Osteoblast (primary cell): ENCODE measurements around the gene NOL9. TPM values are rescaled to one million over a fixed set of nuclear protein-coding genes. Genes with fewer than 3 reads are reported as not detected.

Experiments used
- DNase-seq: peaks from one replicate; pipeline ENCODE4 v3.0.0; 2011; ENCODE audit warnings: low spot score, mixed read lengths; ENCODE audit not compliant: insufficient read length; ENCODE audit errors: missing footprints
- H2AFZ ChIP-seq: 2 replicates; pipeline ENCODE4 v1.6.0; 2011; ENCODE audit warnings: mild to moderate bottlenecking, low read length
- H3K27ac ChIP-seq: 2 replicates; pipeline ENCODE4 v1.5.1; 2011; ENCODE audit warnings: mild to moderate bottlenecking, low read depth, low read length, moderate library complexity
- H3K27me3 ChIP-seq: 2 replicates; pipeline ENCODE4 v1.6.0; 2012; ENCODE audit warnings: mild to moderate bottlenecking, control low read depth, inconsistent platforms, low read length, moderate library complexity; ENCODE audit not compliant: insufficient read depth
- H3K36me3 ChIP-seq: 2 replicates; pipeline ENCODE4 v1.5.1; 2011; ENCODE audit warnings: mild to moderate bottlenecking, low read length, control low read depth, moderate library complexity; ENCODE audit not compliant: insufficient read depth
- H3K4me1 ChIP-seq: 2 replicates; pipeline ENCODE4 v1.5.1; 2011; ENCODE audit warnings: mild to moderate bottlenecking, low read length, control low read depth, moderate library complexity; ENCODE audit not compliant: insufficient read depth
- H3K4me2 ChIP-seq: 2 replicates; pipeline ENCODE4 v1.6.0; 2011; ENCODE audit warnings: mild to moderate bottlenecking, low read length; ENCODE audit not compliant: insufficient read depth
- H3K4me3 ChIP-seq: fragments of 200-600 bp; sonication (generic); 3 replicates; pipeline ENCODE4 v1.5.1; 2012; ENCODE audit warnings: mild to moderate bottlenecking, low read length, inconsistent platforms; ENCODE audit not compliant: insufficient read depth
- H3K79me2 ChIP-seq: 2 replicates; pipeline ENCODE4 v1.6.0; 2012; ENCODE audit warnings: mild to moderate bottlenecking, low read length, control low read depth, inconsistent platforms; ENCODE audit not compliant: insufficient read depth
- H3K9me3 ChIP-seq: 2 replicates; pipeline ENCODE4 v1.5.1; 2011; ENCODE audit warnings: low read depth, low read length, control low read depth
- H4K20me1 ChIP-seq: 2 replicates; pipeline ENCODE4 v1.6.0; 2012; ENCODE audit warnings: mild to moderate bottlenecking, low read length, control low read depth; ENCODE audit not compliant: insufficient read depth
- total RNA-seq: library from RNA; depleted of rRNA; stranded (reverse); fragments of >200 nt; gene quantifications from 2 replicates; pipeline ENCODE4 v1.2.3, GENCODE V29; 2012
- TF ChIP-seq, protein P1 (sequence below): IDR thresholded peaks from 2 replicates; pipeline ENCODE4 v1.5.1; 2011; ENCODE audit warnings: mild to moderate bottlenecking, low read depth, low read length, moderate library complexity; ENCODE audit errors: extremely low read depth

Gene NOL9
- total RNA-seq, result 31.1 and 32.1 TPM in 2 replicates

DNA sequence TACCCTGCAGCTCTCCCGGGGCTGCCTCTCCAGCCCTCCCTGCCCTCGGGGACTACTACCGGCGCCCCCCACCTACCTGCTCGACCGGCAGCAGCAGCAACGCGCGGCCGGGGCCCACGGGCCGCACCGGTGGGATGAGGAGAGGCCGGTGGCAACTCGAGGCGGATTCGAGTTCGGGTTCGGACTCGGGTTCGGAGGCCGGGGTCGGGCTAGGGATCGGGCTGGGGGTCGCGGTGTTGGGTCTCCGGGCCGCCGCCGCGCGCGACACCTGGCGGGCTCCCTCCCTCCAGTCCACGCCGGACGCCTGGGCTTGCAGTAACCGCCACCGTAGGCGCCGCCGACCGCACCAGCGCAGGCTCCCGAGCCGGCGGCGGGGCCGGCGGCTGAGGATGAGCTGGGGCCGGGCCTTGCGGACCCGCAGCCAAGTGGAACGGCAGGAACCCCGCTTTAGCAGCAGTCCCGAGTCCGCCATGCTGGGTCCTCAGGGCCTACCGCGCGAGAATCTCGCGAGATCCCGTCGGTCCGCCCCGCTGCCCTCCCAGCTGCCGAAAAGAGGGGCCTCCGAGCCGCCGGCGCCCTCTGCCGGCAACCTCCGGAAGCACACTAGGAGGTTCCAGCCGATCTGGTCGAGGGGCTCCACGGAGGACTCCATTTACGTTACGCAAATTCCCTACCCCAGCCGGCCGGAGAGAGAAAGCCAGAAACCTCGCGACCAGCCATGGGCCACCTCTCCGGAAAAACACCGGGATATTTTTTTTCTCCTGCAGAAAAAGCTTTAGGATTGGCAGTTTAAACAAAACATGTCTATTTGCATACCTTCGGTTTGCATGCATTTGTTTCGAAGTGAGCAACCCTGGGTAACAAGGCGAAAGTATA lies at the start of gene NOL9:
NOL9 (minus strand) TSS at position 483 of the 876 bp plus-strand sequence; CDS start at position 472, 11 bp downstream.
- Histone ChIP-seq H2AFZ (peak within 1 kb of the TSS; percentile 81), H4K20me1 (peaks cover 4% of the 10 kb centered on the region), H3K4me3 (peak within 1 kb of the TSS; percentile 97), H3K27me3 (no peaks in the 10 kb centered on the region), H3K4me1 (peaks cover 15% of the 10 kb centered on the region), H3K9me3 (no peaks in the 10 kb centered on the region), H3K36me3 (peaks cover 12% of the 10 kb centered on the region), H3K27ac (peak within 1 kb of the TSS; percentile 70), H3K4me2 (peak within 1 kb of the TSS; percentile 94), H3K79me2 (peaks cover 28% of the 10 kb centered on the region)
- TF ChIP-seq, protein P1, sequence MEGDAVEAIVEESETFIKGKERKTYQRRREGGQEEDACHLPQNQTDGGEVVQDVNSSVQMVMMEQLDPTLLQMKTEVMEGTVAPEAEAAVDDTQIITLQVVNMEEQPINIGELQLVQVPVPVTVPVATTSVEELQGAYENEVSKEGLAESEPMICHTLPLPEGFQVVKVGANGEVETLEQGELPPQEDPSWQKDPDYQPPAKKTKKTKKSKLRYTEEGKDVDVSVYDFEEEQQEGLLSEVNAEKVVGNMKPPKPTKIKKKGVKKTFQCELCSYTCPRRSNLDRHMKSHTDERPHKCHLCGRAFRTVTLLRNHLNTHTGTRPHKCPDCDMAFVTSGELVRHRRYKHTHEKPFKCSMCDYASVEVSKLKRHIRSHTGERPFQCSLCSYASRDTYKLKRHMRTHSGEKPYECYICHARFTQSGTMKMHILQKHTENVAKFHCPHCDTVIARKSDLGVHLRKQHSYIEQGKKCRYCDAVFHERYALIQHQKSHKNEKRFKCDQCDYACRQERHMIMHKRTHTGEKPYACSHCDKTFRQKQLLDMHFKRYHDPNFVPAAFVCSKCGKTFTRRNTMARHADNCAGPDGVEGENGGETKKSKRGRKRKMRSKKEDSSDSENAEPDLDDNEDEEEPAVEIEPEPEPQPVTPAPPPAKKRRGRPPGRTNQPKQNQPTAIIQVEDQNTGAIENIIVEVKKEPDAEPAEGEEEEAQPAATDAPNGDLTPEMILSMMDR, result peak; percentile 91
- DNase-seq, result peak; percentile 99

DNA sequence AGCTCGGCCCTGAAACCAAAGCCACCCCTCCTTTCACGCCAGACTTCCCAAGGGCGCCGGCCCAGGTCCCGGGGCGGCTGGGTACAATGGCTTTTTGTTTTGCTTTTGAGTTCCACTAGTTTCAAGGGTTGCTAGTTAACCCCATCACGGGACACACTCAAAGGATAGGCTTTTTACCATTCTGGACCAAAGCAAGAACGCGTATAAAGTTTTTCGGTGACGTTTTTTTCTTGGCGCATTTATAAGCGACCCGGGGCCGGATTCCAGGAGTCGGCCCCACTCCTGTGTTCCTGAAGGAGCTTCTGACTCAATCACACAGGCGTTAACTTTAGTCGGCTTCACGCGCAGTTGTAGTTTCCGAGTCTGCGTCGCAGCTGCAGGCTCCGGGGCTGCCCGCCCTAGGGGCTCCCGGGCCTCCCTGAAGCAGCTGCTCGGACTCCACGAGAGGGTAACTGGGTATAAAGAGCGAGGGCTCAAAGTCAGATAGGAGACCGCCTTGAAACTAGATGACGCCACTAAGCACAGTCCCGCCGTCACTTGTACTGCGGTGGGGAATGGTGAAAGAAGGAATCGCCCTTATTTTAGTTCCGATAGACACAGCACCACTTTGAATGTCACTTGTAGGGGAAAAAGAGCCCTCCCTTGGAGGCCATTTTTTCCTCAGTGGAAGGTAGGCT lies 49.1 kb upstream of the NOL9 start:
- peaks cover 35% of the 10 kb centered on the region for H4K20me1 ChIP-seq
- H2AFZ ChIP-seq, result peak overlapping the region; percentile 80
- DNase-seq, result peak; percentile 95
- no peaks in the 10 kb centered on the region for H3K9me3 ChIP-seq
- no peaks in the 10 kb centered on the region for H3K27me3 ChIP-seq
- TF ChIP-seq, protein P1, result no peak
- H3K4me1 ChIP-seq, result peaks cover 35% of the 10 kb centered on the region
- peaks cover 38% of the 10 kb centered on the region for H3K79me2 ChIP-seq
- peak overlapping the region; percentile 100 for H3K4me2 ChIP-seq
- peak overlapping the region; percentile 99 for H3K27ac ChIP-seq
- H3K36me3 ChIP-seq, result peaks cover 12% of the 10 kb centered on the region
- peak overlapping the region; percentile 85 for H3K4me3 ChIP-seq

DNA sequence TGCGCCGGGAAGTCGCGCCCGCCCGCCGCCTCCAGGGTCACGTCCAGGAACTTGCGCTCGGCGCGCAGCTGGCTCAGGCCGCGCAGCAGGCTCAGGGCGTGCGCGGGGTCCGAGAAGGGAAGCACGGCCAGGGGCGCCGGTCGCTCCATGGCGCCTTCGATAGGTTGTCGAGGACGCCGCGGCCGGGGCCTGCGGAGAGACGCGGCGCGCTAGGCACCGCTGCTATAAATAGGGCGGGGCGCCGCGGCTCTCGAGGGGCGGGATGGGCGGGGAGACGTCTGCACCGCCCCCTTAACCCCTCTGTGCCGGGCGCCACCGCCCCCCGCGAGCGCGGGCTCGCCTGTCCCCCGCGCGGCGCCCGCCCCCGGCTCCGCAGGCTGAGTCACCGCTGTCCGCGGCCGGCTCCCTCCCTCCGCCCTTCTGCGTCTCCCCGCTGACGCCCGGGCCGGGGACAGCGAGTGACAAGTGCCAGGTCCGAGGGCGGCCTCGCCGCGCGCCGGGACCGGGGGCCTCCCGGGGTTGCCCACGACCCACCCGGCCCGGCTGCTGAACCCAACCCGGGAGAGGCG lies 48.4 kb upstream of the NOL9 start, which contains the start of gene KLHL21:
KLHL21 (minus strand) TSS at position 201 of the 569 bp plus-strand sequence; CDS start at position 149, 52 bp downstream.
- H3K9me3 ChIP-seq, result no peaks in the 10 kb centered on the region
- H3K36me3 ChIP-seq, result peaks cover 16% of the 10 kb centered on the region
- H3K27ac ChIP-seq, result peak within 1 kb of the TSS; percentile 99
- H4K20me1 ChIP-seq, result peaks cover 41% of the 10 kb centered on the region
- H3K79me2 ChIP-seq, result peaks cover 45% of the 10 kb centered on the region
- H2AFZ ChIP-seq, result peak within 1 kb of the TSS; percentile 80
- H3K27me3 ChIP-seq, result no peaks in the 10 kb centered on the region
- TF ChIP-seq, protein P1, result no peak
- H3K4me1 ChIP-seq, result peaks cover 35% of the 10 kb centered on the region
- H3K4me2 ChIP-seq, result peak within 1 kb of the TSS; percentile 100
- H3K4me3 ChIP-seq, result peak within 1 kb of the TSS; percentile 85
- peak; percentile 99 for DNase-seq
